SK-N-SH (cell line): ENCODE data around the gene PITPNM3.

ENCODE experiments used
- CHD2 ChIP-seq: fragments of 150-350 bp; IDR thresholded peaks from 2 replicates; pipeline ENCODE4 v1.6.1; 2018; ENCODE audit warnings: low read length; ENCODE audit not compliant: partially characterized antibody
- CTCF ChIP-seq: fragments of 200-600 bp; sonication (generic); IDR thresholded peaks from 2 replicates; pipeline ENCODE4 v1.6.1; 2017; ENCODE audit warnings: antibody characterized with exemption, mild to moderate bottlenecking, moderate library complexity
- ELF1 ChIP-seq: IDR thresholded peaks from 2 replicates; pipeline ENCODE4 v1.4.0; 2012
- MAX ChIP-seq: IDR thresholded peaks from 2 replicates; pipeline ENCODE4 v1.4.0; 2012; ENCODE audit warnings: low read depth
- MXI1 ChIP-seq: IDR thresholded peaks from 2 replicates; pipeline ENCODE4 v1.6.1; 2012; ENCODE audit warnings: mild to moderate bottlenecking, low read depth, low read length, improper control_type of control experiment
- PBX3 ChIP-seq: IDR thresholded peaks from 2 replicates; pipeline ENCODE4; 2012
- REST ChIP-seq: IDR thresholded peaks from 2 replicates; pipeline ENCODE4 v1.6.1; 2012; ENCODE audit warnings: mild to moderate bottlenecking, low read depth, low read length, moderate library complexity
- USF2 ChIP-seq: fragments of 150-350 bp; IDR thresholded peaks from 2 replicates; pipeline ENCODE4 v1.6.1; 2017; ENCODE audit warnings: antibody characterized with exemption, low read length, low read depth, borderline replicate concordance

GRCh38 chr17:6605142-6605541 is 48.8 kb upstream of the PITPNM3 start:
- no peak for TF ChIP-seq REST
- TF ChIP-seq CTCF, result no peak
- TF ChIP-seq CHD2, result no peak
- TF ChIP-seq PBX3, result no peak
- no peak for TF ChIP-seq USF2
- no peak for TF ChIP-seq MXI1
- TF ChIP-seq MAX, result no peak
- TF ChIP-seq ELF1, result no peak
